ENCODE measurements around the gene SIMC1.

SIMC1 gene

DNA sequence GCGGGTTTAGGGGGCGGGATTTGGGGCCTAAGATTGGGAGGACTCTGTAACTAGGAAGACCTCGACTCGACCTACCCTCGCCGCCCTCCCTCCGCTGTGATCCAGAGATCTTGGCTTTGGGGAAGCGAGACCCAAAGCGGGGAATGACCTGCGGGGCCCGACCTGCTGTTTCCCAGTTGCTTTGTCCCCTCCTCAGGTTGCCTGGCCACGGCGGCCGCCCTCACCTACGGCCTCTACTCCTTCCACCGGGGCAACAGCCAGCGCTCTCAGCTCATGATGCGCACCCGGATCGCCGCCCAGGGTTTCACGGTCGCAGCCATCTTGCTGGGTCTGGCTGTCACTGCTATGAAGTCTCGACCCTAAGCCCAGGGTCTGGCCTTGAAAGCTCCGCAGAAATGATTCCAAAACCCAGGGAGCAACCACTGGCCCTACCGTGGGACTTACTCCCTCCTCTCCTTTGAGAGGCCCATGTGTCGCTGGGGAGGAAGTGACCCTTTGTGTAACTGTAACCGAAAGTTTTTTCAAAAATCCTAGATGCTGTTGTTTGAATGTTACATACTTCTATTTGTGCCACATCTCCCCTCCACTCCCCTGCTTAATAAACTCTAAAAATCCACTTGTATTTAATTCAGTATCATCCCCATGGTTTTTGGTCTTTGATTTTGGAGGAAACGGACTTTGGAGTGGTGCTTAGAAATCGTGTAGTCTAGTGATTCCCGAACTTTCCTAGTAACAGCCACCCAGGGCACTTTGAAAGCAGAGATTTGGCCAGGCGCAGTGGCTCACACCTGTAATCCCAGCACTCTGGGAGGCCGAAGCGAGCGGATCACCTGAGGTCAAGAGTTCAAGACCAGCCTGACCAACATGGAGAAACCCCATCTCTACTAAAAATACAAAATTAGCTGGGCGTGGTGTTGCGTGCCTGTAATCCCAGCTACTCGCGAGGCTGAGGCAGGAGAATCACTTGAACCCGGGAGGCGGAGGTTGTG, 151.2 kb downstream of the SIMC1 start:
- DNase-seq = no peak

DNA sequence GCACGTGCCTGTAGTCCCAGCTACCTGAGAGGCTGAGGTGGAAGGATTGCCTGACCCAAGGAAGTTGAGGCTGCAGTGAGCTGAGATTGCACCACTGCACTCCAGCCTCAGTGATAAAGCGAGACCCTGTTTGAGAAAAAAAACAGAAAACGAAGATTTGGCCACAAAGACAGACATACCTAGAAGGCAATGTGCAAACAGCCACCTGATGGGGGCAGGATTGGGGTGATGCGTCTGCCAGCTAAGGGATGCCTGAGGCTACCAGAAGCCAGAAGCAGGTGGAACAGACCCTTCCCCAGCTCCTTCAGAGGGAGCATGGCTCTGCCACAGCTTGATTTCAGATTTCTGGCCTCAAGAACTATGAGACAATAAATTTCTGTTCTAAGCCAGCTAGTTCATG, 153.3 kb downstream of the SIMC1 start:
- no peak for DNase-seq

GRCh38 chr5:176391999-176392398, 153.8 kb downstream of the SIMC1 start:
- no peak for DNase-seq

DNA sequence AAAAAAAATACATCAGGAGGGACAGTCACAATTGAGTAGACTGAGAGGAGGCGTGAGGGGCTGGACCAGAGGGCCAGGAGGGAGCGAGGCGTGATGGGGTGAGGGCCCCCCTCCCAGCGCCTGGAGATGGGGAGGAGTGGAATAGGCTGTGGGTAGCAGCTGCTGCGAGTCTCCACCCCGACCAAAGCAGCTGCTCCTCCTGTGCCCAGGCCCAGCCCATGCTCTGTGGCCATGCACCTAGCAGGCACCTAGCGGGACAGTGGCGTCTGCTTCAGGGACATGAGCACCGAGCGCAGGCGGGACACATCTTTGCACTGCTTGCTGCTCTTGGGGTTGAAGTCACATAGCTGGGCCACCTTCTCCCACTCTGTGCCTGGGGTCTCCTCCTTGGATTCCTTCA, 154.3 kb downstream of the SIMC1 start:
- no peak for DNase-seq

GRCh38 chr5:176394096-176394495, 155.9 kb downstream of the SIMC1 start:
- DNase-seq = no peak

DNA sequence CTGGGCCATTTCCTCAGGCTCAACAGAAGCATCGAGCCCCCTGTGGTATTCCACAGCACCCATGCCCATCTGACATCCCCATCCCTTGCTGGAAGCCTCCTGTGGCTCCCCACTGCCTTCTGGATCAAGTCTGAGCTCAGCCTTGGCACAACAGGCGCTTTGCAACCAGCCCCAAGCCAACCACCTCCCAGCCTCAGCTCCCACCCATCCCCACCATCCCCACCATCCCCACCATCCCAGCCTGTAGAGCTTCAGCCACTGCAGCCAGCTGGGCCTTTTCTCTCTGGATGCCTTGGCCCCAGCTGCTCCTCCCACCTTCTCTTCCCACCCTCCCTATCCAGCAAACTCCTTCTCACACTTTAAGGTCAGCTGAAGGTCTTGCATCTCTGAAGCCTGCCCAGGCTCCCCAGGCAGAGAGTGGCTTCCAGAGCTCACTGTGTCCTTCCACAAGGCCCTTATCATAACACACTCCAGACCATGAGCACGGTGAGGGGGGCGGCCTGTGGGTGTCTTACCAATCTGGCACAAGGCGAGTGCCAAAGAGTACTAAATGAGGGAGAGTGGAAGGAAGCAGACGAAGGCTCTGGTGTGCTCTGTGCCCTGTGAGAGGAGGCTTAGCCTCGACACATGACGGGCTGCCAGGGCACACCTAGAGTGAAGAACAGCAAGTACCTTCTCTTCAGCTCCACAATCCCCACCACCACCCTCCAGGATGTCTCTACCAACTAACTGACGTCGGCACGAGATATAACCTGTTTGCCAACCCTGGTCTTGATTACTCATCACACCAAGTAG, 156.9 kb downstream of the SIMC1 start:
- DNase-seq = no peak
